ENCODE results near the gene NANOS3. TPM values are rescaled to one million over a fixed set of nuclear protein-coding genes. Genes with fewer than 3 reads are reported as not detected.

The NANOS3 gene
- total and polyA plus RNA-seq, 2 of the 13 experiments (the other 11 are each of a cell fraction or from before 2014, with no cell fraction given), result 0.21 TPM; not detected in 1

- TF ChIP-seq ZSCAN20 (CRISPR knock-in tag; IDR thresholded peaks at IDR 0.05; ENCODE audit: borderline replicate concordance) (no peak), HNF1A (IDR thresholded peaks at IDR 0.05; ENCODE audit: low read depth) (no peak), HNF1A (CRISPR knock-in tag; IDR thresholded peaks at IDR 0.05; ENCODE audit: borderline replicate concordance) (no peak), BCL6 (CRISPR knock-in tag; IDR thresholded peaks at IDR 0.05) (no peak), HMG20A (CRISPR knock-in tag; IDR thresholded peaks at IDR 0.05; ENCODE audit: borderline replicate concordance) (no peak)
Measured at GRCh38 chr19:13899912-13900584, 23.1 kb downstream of the NANOS3 start (continued).

- no peaks in the 10 kb centered on the region for H3K27me3 ChIP-seq (ENCODE audit: control insufficient read depth in 1 of 2, insufficient read depth in 2 of 2, low read length in 2 of 2)
- H4K20me1 ChIP-seq (ENCODE audit: insufficient read depth, low read length), result no peaks in the 10 kb centered on the region
- peaks cover 50% of the 10 kb centered on the region for H3K4me1 ChIP-seq (ENCODE audit: insufficient read depth, low read length)
- in situ Hi-C loops (cut with HindIII; ENCODE audit: extremely low pct_ligation_motif_present, low pct_unique_long_range_greater_than_20kb) (no loop called here), intact Hi-C loops (cut with micrococcal nuclease; ENCODE audit: unreplicated experiment) (no loop called here)
- FAIRE-seq (peak; percentile 23), DNase-seq (ENCODE audit: low spot score) (no peak), ATAC-seq (no peak)
- POLR2A ChIA-PET, result no interaction called here
- no peaks in the 10 kb centered on the region for H3K9me3 ChIP-seq (ENCODE audit: low read length)
- no peak overlapping the region for H3K4me3 ChIP-seq (replicated peaks in 1 of 3; ENCODE audit: insufficient read depth in 1 of 3, low read depth in 2 of 3, low read length in 3 of 3)
- CTCF ChIA-PET (ENCODE audit: low intra/inter-chr PET ratio, low total read pairs), result interaction anchor here (1.4 to 1.6 kb wide), 2 partner anchors 22 to 23 kb away, joined by 3 to 4 read pairs; no protein-coding TSS in a partner anchor
- H2AFZ ChIP-seq (ENCODE audit: low read length), result no peak overlapping the region
- H3K4me2 ChIP-seq (ENCODE audit: low read depth, low read length), result no peak overlapping the region
- no peaks in the 10 kb centered on the region for H3K36me3 ChIP-seq (replicated peaks in 1 of 2; ENCODE audit: control insufficient read depth in 1 of 2, insufficient read depth in 2 of 2, low read length in 2 of 2)
- H3K27ac ChIP-seq (ENCODE audit: extremely low read length, insufficient read depth, low read length), result no peak overlapping the region
- no peak overlapping the region for H3K9ac ChIP-seq (ENCODE audit: insufficient read depth, low read depth, low read length)
- no TSS peak for BruUV-seq (replicated peaks)
- H3K79me2 ChIP-seq (ENCODE audit: insufficient read depth, low read length), result no peaks in the 10 kb centered on the region
- WGBS (ENCODE audit: low lambda C conversion rate), result 53% methylated on average over 4 of the region's 4 CpGs
- no peak for TF ChIP-seq GZF1 (CRISPR knock-in tag; IDR thresholded peaks at IDR 0.05)
- TF ChIP-seq GLMP (CRISPR knock-in tag; IDR thresholded peaks at IDR 0.05; ENCODE audit: borderline replicate concordance), result no peak
- peak; percentile 69 for TF ChIP-seq KAT8 (CRISPR knock-in tag; IDR thresholded peaks at IDR 0.05)
- TF ChIP-seq, protein P1, sequence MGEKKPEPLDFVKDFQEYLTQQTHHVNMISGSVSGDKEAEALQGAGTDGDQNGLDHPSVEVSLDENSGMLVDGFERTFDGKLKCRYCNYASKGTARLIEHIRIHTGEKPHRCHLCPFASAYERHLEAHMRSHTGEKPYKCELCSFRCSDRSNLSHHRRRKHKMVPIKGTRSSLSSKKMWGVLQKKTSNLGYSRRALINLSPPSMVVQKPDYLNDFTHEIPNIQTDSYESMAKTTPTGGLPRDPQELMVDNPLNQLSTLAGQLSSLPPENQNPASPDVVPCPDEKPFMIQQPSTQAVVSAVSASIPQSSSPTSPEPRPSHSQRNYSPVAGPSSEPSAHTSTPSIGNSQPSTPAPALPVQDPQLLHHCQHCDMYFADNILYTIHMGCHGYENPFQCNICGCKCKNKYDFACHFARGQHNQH (CRISPR knock-in tag; IDR thresholded peaks at IDR 0.05), result 0 out of 2 replicates have a peak, but pooled peaks have one; percentile 13
- TF ChIP-seq, protein P2, sequence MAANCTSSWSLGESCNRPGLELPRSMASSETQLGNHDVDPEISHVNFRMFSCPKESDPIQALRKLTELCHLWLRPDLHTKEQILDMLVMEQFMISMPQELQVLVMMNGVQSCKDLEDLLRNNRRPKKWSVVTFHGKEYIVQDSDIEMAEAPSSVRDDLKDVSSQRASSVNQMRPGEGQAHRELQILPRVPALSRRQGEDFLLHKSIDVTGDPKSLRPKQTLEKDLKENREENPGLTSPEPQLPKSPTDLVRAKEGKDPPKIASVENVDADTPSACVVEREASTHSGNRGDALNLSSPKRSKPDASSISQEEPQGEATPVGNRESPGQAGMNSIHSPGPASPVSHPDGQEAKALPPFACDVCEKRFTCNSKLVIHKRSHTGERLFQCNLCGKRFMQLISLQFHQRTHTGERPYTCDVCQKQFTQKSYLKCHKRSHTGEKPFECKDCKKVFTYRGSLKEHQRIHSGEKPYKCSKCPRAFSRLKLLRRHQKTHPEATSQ (CRISPR knock-in tag; IDR thresholded peaks at IDR 0.05; ENCODE audit: borderline replicate concordance), result 0 out of 2 replicates have a peak, but pooled peaks have one; percentile 29
Measured at GRCh38 chr19:13902993-13903555, 26.1 kb downstream of the NANOS3 start.

All from HepG2 (cell line).